Spleen (tissue), 11 donors: ENCODE measurements around the gene LCN2. TPM values are rescaled to one million over a fixed set of nuclear protein-coding genes. Genes with fewer than 3 reads are reported as not detected.
A peak's percentile ranks its signal among the peaks of the same experiment; 100 is the strongest.

Experiments used
- DNase-seq: peaks from one replicate; pipeline ENCODE4 v3.0.0-alpha.2; 2020
- H3K27ac ChIP-seq, 8 donors: fragments of 200-600 bp; sonication (generic) in 7 of 8; 1 replicate in 4 of 8; 2 replicates in 4 of 8; pipeline versions ENCODE4 v1.5.0 to v1.8.0; 2016 to 2021; ENCODE audit warnings: inconsistent platforms in 4 of 8, mild to moderate bottlenecking in 4 of 8, moderate library complexity in 1 of 8
- H3K27me3 ChIP-seq, 7 donors: fragments of 200-600 bp; sonication (generic) in 6 of 7; replicated peaks in 1 of 7; 1 replicate in 4 of 7; 2 replicates in 3 of 7; pipeline versions ENCODE4 v1.5.0 to v1.8.0; 2016 to 2021; ENCODE audit warnings: inconsistent platforms in 3 of 7, mild to moderate bottlenecking in 1 of 7
- H3K36me3 ChIP-seq, 6 donors: fragments of 200-600 bp; sonication (generic) in 5 of 6; 1 replicate in 4 of 6; 2 replicates in 2 of 6; pipeline versions ENCODE4 v1.5.0 to v1.8.0; 2016 to 2021; ENCODE audit warnings: inconsistent platforms in 2 of 6
- H3K4me1 ChIP-seq, 6 donors: fragments of 200-600 bp; sonication (generic) in 5 of 6; 1 replicate in 3 of 6; 2 replicates in 3 of 6; pipeline versions ENCODE4 v1.5.0 to v1.8.0; 2016 to 2021; ENCODE audit warnings: inconsistent platforms in 3 of 6
- H3K4me3 ChIP-seq, 8 donors: fragments of 200-600 bp; sonication (generic) in 7 of 8; 1 replicate in 4 of 8; 2 replicates in 4 of 8; pipeline versions ENCODE4 v1.5.0 to v1.8.0; 2016 to 2021; ENCODE audit warnings: inconsistent platforms in 4 of 8, mild to moderate bottlenecking in 4 of 8, moderate library complexity in 2 of 8
- H3K9me3 ChIP-seq, 8 donors: fragments of 200-600 bp; sonication (generic) in 7 of 8; 1 replicate in 4 of 8; 2 replicates in 4 of 8; pipeline versions ENCODE4 v1.5.0 to v1.8.0; 2016 to 2021; ENCODE audit warnings: inconsistent platforms in 4 of 8
- CTCF ChIP-seq, 11 experiments: fragments of 200-600 bp in 7 of 11; fragments of 450-650 bp in 4 of 11; sonication (generic) in 4 of 11; IDR thresholded peaks in 8 of 11; conservative IDR thresholded peaks in 3 of 11; 1 replicate in 7 of 11; 2 replicates in 4 of 11; pipeline versions ENCODE4 v1.4.0 to v1.8.0; 2016 to 2021; ENCODE audit warnings: antibody characterized with exemption in 11 of 11, inconsistent platforms in 4 of 11, mild to moderate bottlenecking in 1 of 11
- POLR2A ChIP-seq, 3 donors: fragments of 450-650 bp; IDR thresholded peaks; one replicate each; pipeline ENCODE4 v1.5.1; 2017; ENCODE audit warnings: antibody characterized with exemption in 3 of 3, mild to moderate bottlenecking in 1 of 3
- POLR2AphosphoS5 ChIP-seq, 3 donors: sonication (generic); formaldehyde crosslinking; IDR thresholded peaks; one replicate each; pipeline ENCODE4 v1.5.1; 2017; ENCODE audit warnings: antibody characterized with exemption in 3 of 3
- WGBS, 5 donors: extraction: QIAGEN DNeasy Blood & Tissue Kit in 3 of 5; methylation state at CpG; one replicate each; pipeline versions ENCODE4 v1.1.5 to v1.1.7; 2013 to 2018; 5-methylcytosine and 5-hydroxymethylcytosine counted together
- intact Hi-C: fragments of 100-400 bp; cut with DNase I; formaldehyde crosslinking; loops from one replicate; pipeline ENCODE4 v1.15.0; 2023; ENCODE audit warnings: low total_unique reads
- polyA plus RNA-seq, 3 donors: library from polyadenylated mRNA; stranded (reverse); fragments of 200-250 nt; gene quantifications; one replicate each; pipeline ENCODE4 v1.2.1, GENCODE V29; 2013
- total RNA-seq, 7 donors: library from RNA; depleted of rRNA in 3 of 7; stranded (reverse); fragments of >200 nt in 3 of 7; fragmentation: NEBNext Ultra II Directional in 4 of 7; extraction: Animal tissue kit (Norgen Biotek cat#: 25700) in 4 of 7; gene quantifications; one replicate each; pipeline versions ENCODE4 v1.1.0 to v1.2.1, GENCODE V29; 2016 to 2021
- donor health status: healthy with polysubstance abuse.
- donor health status: DM: no; HTN: no; CAD: no; lungs with moderate emphysema.
- donor health status: DM: no; HTN: no; CAD: no.
- donor health status: Bipolar disorder and iron deficiency.
- donor health status: healthy.
- donor health status: DM: no; HTN: no; CAD: no.
- donor health status: DM: yes; HTN: yes; CAD: no.

LCN2 gene
- total and polyA plus RNA-seq, 10 donors, result 7.7 to 218 (median 15.4) TPM

- intact Hi-C loops, result no loop called here
- 6 to 23% (median 11%) methylated on average over 11 of the region's 11 CpGs for WGBS, 5 donors
- Histone ChIP-seq H3K36me3 (peaks cover 0 to 26% (median 13%) of the 10 kb centered on the region in 6 donors), H3K27me3 (no peaks in the 10 kb centered on the region), H3K4me3 (peak overlapping the region; percentile 33 to 90 (median 76)), H3K4me1 (peaks cover 8 to 54% (median 26%) of the 10 kb centered on the region in 6 donors), H3K9me3 (no peaks in the 10 kb centered on the region), H3K27ac (peak overlapping the region; percentile 61 to 93 (median 86))
- TF ChIP-seq POLR2AphosphoS5 (IDR thresholded peaks at IDR 0.05) (no peak), CTCF (IDR thresholded peaks at IDR 0.05 in 8 of 11, conservative IDR thresholded peaks at IDR 0.05 in 3 of 11) (no peak), POLR2A (IDR thresholded peaks at IDR 0.05) (no peak)
- no peak for DNase-seq
Measured at GRCh38 chr9:128159522-128159783, 10.2 kb downstream of the LCN2 start.

- TF ChIP-seq POLR2A (IDR thresholded peaks at IDR 0.05) (peak in 2 of 3 donors; percentile 69 to 80), CTCF (IDR thresholded peaks at IDR 0.05 in 8 of 11, conservative IDR thresholded peaks at IDR 0.05 in 3 of 11) (peak in 1 of 11 experiments; percentile 30), POLR2AphosphoS5 (IDR thresholded peaks at IDR 0.05) (peak; percentile 95 to 96 (median 96))
- peaks cover 8 to 55% (median 26%) of the 10 kb centered on the region in 6 donors for H3K4me1 ChIP-seq
- peak; percentile 98 for DNase-seq
- intact Hi-C loops, result no loop called here
- no peaks in the 10 kb centered on the region for H3K9me3 ChIP-seq
- H3K27ac ChIP-seq, result peak within 1 kb of the TSS; percentile 61 to 93 (median 86)
- H3K27me3 ChIP-seq, result no peaks in the 10 kb centered on the region
- H3K36me3 ChIP-seq, result peaks cover 0 to 31% (median 16%) of the 10 kb centered on the region in 6 donors
- H3K4me3 ChIP-seq, result peak within 1 kb of the TSS; percentile 33 to 90 (median 76)
- WGBS, 5 donors, result 0 to 1% (median 0%) methylated on average over 13 to 77 of the region's 77 CpGs
Measured at GRCh38 chr9:128159784-128160602, 10.7 kb downstream of the LCN2 start, which contains the start of gene BBLN. BBLN (plus strand) TSS chr9:128160265; CDS start chr9:128160408, 143 bp downstream.

GRCh38 chr9:128160603-128160987 lies 11.3 kb downstream of the LCN2 start:
- Histone ChIP-seq H3K4me1 (peaks cover 8 to 55% (median 26%) of the 10 kb centered on the region in 6 donors), H3K9me3 (no peaks in the 10 kb centered on the region), H3K27me3 (no peaks in the 10 kb centered on the region), H3K4me3 (peak overlapping the region; percentile 33 to 90 (median 76)), H3K27ac (peak overlapping the region; percentile 61 to 93 (median 86)), H3K36me3 (peaks cover 0 to 37% (median 21%) of the 10 kb centered on the region in 6 donors)
- TF ChIP-seq POLR2A (IDR thresholded peaks at IDR 0.05), result no peak
- TF ChIP-seq POLR2AphosphoS5 (IDR thresholded peaks at IDR 0.05), result no peak
- TF ChIP-seq CTCF (IDR thresholded peaks at IDR 0.05 in 8 of 11, conservative IDR thresholded peaks at IDR 0.05 in 3 of 11), result no peak
- DNase-seq, result no peak
- WGBS, 5 donors, result 0 to 1% (median 1%) methylated on average over 16 to 23 of the region's 23 CpGs
- intact Hi-C loops, result no loop called here

- intact Hi-C loops, result no loop called here
- Histone ChIP-seq H3K36me3 (peaks cover 0 to 45% (median 29%) of the 10 kb centered on the region in 6 donors), H3K27ac (peak overlapping the region in 3 of 8 donors; percentile 27 to 51 (median 34)), H3K9me3 (no peaks in the 10 kb centered on the region), H3K4me1 (peaks cover 8 to 55% (median 26%) of the 10 kb centered on the region in 6 donors), H3K27me3 (no peaks in the 10 kb centered on the region), H3K4me3 (peak overlapping the region in 3 of 8 donors; percentile 73 to 80 (median 74))
- 89 to 94% (median 91%) methylated on average over 13 of the region's 13 CpGs for WGBS, 5 donors
- no peak for TF ChIP-seq POLR2AphosphoS5 (IDR thresholded peaks at IDR 0.05)
- TF ChIP-seq POLR2A (IDR thresholded peaks at IDR 0.05), result no peak
- TF ChIP-seq CTCF (IDR thresholded peaks at IDR 0.05 in 8 of 11, conservative IDR thresholded peaks at IDR 0.05 in 3 of 11), result no peak
- no peak for DNase-seq
Measured at GRCh38 chr9:128161215-128161902, 12.1 kb downstream of the LCN2 start.
